ELR (cell line): ENCODE data around the gene HGFAC.
A peak's percentile ranks its signal among the peaks of the same experiment; 100 is the strongest.

Experiments
- DNase-seq: peaks from one replicate; pipeline ENCODE4 v3.0.0-alpha.2; 2015; ENCODE audit warnings: low read depth

HGFAC gene

DNA sequence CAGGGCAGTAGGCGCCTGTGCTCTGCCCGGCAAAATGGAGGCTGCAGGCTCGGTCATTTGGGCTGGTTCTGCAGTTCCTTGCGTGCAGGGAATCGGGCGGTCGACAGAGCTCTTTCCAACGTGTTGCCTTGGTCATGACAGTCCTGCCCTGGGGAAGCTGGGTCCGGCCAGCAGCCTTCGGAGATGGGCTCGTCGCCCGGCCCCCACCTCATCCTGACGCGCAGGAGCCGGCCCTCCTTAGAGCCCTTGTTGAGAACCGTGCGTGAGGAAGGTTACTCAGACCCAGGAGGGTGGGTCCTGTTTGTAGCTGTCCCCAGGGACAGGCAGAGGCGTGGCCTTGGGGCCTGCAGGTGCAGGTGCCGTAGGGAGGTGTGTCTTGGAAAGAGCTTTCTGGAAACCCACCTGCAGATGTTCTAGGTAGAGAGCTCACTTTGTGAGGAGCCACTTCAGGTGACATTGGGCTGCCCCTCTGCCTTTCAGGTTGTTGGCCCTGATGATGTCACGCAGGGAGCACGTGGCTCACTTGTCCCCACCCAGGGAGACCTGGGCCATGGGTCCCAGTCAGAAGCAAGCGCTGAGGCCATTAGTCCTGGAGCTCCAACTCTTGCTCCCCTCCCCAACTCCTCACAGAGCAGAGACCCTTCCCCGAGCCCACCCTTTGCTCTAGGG lies 15.2 kb upstream of the HGFAC start:
- DNase-seq: no peak

GRCh38 chr4:3427134-3427476 lies 14.7 kb upstream of the HGFAC start:
- no peak for DNase-seq

DNA sequence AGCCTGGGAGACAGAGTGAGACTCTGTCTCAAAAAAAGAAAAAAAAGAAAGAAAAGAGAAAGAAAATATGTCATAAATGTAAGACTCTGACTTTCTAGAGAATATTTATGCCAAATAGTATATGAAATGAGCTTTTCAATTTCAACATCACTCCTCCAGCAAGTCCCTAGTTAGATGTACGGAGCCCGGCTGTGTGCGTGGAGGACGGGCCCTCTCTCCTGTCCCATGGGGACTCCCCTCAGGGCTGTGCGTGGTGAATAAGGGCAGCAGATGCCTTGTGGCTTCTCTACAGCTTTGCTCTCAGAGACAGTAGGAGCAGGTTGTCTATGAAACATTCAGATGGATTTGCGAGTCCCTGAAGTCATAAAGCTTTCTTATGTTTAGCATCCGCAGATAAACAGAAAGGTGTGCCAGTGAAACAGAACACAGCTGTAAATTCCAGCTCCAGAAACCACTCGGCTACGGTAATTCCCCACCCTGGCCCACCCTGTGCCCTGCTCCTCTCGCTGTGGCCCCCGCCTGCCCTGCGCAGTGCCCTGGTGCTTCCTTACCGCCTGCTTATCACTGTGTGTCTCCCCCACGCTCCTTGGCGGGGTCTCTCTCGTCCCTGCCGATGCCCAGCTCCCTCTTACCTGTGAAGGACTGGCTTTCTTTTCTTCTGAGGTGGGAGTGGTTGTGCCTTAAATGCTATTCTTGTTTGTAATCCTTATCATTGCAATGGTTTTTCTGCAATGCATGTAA lies 13.9 kb upstream of the HGFAC start:
- no peak for DNase-seq

- no peak for DNase-seq
Observed at GRCh38 chr4:3429651-3430050, 12.1 kb upstream of the HGFAC start.

DNA sequence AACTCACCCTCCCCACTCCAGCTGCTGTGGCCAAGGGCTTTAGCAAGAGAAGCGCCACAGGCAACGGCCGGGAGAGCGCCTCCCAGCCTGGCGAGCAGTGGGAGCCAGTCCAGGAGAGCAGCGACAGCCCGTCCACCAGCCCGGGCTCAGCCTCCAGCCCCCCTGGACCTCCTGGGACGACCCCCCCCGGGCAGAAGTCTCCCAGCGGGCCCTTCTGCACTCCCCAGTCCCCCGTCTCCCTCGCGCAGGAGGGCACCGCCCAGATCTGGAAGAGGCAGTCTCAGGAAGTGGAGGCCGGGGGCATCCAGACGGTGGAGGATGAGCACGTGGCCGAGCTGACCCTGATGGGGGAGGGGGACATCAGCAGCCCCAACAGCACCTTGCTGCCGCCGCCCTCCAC lies 11.2 kb upstream of the HGFAC start:
- DNase-seq: no peak

GRCh38 chr4:3431446-3431993 lies 10.2 kb upstream of the HGFAC start:
- DNase-seq: no peak

GRCh38 chr4:3432381-3432790 lies 9.4 kb upstream of the HGFAC start:
- DNase-seq: no peak

DNA sequence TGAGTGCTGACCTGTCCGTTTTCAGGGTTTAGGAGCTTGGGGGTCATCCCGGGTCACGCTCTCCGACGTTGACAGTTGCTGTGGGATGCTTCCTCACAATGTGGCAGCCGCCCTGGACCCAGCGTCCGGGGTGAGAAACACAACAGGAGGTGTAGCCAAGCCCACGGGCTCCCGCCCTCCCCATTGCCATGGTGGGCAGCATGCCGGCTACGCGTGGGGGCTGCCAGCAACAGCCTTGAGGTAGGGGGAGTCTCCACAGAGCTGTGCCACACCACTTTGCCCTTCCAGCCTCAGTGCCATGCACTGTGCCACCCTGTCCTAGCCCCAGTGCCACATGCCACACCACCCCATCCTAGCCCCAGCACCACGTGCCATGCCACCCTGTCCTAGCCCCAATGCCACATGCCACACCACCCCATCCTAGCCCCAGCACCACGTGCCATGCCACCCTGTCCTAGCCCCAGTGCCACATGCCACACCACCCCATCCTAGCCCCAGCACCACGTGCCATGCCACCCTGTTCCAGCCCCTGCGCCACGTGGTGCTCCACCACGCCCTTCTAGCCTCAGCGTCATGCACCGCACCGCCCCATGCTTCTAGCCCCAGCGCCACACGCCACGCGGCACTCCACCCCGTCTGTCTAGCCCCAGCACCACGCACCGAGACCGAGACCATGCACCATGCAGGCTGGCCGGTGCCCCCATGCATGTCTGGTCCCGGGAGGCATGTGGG lies 8.5 kb upstream of the HGFAC start:
- DNase-seq: no peak

DNA sequence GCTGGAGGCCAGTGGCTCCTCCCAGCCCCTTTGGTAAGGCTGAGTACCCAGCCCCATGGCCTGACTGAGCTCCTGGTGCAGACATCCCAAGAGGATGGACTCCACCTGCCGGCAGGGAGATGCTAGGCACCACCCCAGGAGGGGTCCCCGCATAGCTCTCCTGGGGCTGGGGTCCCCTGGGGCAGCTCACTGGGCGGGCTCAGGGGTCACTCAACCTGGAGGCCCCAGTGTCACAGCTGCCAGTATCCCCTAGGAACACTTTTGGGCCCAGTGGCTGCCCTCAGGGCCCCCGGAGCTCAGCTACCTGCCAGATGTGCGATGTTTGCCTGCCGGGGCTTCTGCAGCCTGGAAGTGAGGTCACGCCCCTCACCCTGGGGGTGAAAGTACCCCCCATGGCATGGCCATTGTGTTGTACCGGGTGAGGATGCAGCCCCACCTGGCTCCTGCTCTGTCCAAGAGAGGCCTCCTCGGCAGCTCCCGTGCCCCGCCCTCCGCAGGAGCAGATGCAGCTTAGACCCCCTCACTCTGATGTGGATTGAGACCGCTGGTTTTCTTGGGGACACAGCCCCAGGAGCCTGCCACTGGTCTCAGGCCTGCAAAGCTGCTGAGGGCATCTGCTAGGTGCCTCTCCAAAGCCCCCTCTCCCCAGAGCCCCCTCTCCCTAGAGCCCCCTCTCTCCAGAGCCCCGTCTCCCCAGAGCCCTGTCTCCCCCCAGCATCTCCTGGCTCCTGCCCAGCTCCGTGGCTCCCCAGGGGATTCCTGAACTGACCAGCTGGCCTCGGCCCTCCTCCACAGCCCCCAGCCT lies 6.7 kb upstream of the HGFAC start:
- no peak for DNase-seq

DNA sequence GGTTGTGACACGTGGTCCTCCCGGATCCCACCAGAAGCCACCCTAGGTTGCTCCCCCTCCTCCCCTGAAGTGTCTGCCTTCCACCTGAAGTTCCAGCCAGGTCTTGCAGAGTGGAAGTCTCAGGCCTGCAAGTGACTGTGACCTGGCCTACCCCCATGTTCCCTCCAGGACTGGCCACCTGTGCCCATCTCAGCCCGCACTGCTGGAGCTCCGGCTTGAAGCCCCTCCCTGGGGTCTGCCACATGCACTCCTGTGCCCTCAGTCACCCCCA lies 6.1 kb upstream of the HGFAC start:
- DNase-seq: no peak

DNA sequence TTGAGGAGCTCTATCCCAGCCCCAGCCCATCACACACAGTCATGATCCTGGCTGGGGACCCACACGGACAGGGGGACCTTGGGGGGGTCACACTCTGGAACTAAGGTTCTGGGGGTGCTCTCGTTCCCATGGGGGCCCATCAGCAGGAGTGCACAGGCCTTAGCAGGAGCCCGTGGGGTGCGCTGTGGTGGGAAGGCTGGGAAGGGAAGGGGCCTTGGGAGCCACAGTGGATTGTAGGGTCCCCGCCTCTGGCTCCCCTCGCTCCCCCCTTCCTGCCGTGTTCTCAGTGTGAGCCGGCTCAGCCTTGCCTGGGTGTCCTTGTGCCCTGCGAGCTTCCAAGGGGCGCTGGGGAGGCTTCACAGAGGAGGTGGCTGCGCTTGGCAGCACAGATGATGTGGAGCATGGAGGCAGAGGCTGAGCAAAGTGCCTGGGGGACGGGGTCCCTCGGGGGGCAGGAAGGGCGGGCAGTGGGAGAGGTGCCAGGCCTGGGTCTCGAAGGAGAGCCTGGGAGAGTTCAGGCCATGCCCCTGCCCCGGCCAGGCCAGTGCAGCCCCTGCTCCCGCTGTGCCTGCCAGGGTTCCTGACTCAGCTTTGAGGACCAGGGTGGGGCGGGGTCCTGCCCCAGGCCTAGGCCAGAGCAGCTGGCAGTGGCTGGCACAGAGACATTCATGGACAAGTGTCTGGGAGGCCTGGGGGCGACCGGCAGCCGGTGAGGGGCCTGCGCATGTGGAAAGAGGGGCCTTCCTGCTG lies 5.5 kb upstream of the HGFAC start:
- no peak for DNase-seq

DNA sequence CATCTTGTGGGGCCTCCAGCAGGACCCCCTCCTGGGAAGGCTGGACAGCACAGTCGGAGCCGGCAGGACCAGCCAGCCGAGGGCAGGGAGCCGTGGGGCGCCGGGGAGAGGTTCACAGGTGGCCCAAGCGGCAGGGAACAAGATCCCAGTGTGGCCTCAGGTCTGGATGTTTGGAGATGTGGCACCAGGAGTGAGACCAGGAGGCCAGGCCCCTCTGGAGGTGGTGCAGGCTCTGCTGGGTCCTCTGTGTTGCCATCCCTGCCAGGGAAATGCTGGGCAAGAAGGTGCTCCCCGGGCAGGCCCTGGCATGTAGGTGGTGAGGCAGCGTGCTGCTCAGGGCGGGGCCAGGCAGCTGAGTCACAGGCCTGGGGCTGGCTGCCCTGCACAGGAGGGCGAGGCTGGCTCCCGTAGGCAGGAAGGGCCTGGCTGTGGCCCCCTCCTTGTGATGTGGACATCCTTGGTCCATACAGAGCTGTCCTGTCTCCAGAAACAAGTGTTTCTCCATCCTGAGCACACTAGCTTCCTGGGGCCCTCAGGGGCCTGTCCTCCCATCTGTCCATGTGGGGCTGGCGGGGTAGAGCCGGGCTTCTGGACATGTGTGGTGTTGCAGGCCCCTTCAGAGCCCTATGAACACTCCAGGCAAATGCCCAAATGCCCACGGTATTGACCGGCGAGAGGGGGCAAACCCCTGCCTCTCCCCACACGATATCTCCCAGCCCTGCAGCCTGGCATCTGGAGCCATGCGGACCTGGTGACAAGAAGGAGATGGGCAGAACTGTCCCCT lies 4.8 kb upstream of the HGFAC start:
- DNase-seq: peak; percentile 62

DNA sequence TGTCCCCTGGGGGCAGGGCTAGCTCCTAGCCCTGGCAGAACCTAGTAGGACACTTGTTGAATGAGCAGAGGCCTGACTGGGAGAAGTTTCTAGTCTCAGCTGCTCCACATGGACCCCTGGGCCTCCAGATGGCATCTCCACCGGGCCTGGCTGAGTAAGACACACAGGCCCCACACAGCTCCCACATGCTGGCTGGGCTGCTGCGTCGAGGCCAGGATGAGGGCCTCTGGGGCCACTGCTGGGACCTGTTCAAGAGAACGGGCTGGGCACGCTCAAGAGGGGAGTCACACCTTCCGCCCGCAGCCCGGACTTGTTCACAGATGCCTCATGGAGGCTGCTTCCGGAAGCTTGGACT lies 4.2 kb upstream of the HGFAC start:
- no peak for DNase-seq

DNA sequence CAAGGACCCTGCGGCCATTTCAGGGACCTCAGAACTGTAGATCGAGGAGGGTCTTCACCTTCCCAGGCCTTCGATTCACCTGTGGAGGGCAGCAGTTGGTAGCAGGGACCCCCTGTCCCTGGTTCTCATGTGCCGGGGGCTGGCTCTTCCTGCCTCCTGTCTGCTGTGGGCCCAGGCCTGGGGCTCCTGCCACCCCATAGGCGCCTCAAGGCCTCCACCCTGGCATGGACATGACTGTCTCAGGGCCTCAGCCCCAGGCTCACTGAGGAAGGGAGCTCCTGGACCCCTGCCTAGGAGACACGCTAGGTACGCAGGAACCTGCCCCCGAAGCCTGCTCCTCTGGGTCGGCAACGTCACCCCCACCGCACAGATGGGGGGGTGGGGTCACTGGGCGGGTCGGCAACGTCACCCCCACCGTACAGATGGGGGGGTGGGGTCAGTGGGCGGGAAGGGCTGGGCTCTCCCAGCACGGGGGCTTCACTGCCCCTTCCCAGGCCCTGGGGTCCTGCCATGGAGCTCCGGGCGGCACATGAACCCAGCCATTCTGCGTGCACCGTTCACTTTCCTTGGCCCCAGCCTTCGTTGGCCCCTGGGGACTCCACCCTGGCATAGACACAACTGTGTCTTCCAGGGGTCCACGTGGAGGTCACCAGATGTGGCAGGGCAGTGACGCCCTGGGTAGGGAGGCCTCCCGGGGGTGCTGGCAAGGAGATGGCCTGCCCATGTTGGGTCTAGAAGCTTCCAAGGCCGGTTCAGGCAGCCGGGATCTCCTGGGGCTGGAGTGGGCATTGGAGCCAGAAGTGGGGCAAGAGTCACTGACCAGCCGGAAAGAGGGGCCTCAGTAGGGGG lies 3.5 kb upstream of the HGFAC start:
- no peak for DNase-seq

- DNase-seq: no peak
Observed at GRCh38 chr4:3438847-3439180, 3.0 kb upstream of the HGFAC start.

GRCh38 chr4:3439391-3439790 lies 2.4 kb upstream of the HGFAC start:
- no peak for DNase-seq

- DNase-seq: no peak
Observed at GRCh38 chr4:3440011-3440410, 1.8 kb upstream of the HGFAC start.

- DNase-seq: peak; percentile 39
Observed at GRCh38 chr4:3440979-3441500, 728 bp upstream of the HGFAC start.

DNA sequence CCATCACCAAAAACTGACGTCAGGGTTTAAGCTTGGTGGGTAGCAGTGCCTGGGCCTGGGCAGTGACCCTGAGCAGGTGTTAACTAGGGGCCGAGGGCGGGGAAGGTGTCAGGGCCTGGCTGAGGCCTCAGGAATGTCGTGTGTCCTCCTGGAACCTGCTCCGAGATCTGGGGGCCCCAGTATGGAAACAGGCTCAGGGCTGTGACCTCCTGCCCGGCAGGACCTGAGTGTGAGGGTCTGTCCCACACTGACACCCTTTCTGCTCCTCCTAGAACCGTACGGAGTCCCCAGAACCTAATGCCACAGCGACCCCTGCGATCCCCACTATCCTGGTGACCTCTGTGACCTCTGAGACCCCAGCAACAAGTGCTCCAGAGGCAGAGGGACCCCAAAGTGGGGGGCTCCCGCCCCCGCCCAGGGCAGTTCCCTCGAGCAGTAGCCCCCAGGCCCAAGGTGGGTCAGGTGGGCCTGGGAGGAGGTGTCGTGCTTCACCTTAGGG lies 741 bp downstream of the HGFAC start:
- no peak for DNase-seq
